ENCODE results near the gene BMPR2. TPM values are rescaled to one million over a fixed set of nuclear protein-coding genes. Genes with fewer than 3 reads are reported as not detected.

BMPR2 gene
- total and polyA plus RNA-seq, 7 donors = 3.9 to 43.2 (median 21.3) TPM

GRCh38 chr2:202337706-202338346, 38.3 kb upstream of the BMPR2 start:
- no peaks in the 10 kb centered on the region for H3K27me3 ChIP-seq (ENCODE audit: insufficient read depth in 3 of 3, low read length in 2 of 3)

GRCh38 chr2:202339071-202339870, 36.9 kb upstream of the BMPR2 start:
- intact Hi-C loops (cut with DNase I) = no loop called here
- WGBS, 3 donors = 66 to 90% (median 69%) methylated on average over 3 of the region's 3 CpGs
- no peak for TF ChIP-seq CTCF (IDR thresholded peaks at IDR 0.05)

More at GRCh38 chr2:202337706-202338346, 38.3 kb upstream of the BMPR2 start:
- H3K36me3 ChIP-seq (ENCODE audit: insufficient read depth in 1 of 2, low read depth in 1 of 2) = no peaks in the 10 kb centered on the region
- H3K4me3 ChIP-seq = no peak overlapping the region
- DNase-seq (no peak), ATAC-seq (no peak)
- TF ChIP-seq CTCF (IDR thresholded peaks at IDR 0.05) = no peak
- H3K27ac ChIP-seq = no peak overlapping the region
- intact Hi-C loops (cut with DNase I) = no loop called here
- WGBS, 3 donors = 73 to 76% (median 74%) methylated on average over 7 of the region's 7 CpGs
- H3K9me3 ChIP-seq = no peaks in the 10 kb centered on the region
- no peaks in the 10 kb centered on the region for H3K4me1 ChIP-seq

GRCh38 chr2:202344178-202344577, 31.9 kb upstream of the BMPR2 start:
- Histone ChIP-seq H3K4me1 (no peaks in the 10 kb centered on the region), H3K9me3 (no peaks in the 10 kb centered on the region), H3K27me3 (ENCODE audit: insufficient read depth in 3 of 3, low read length in 2 of 3) (no peaks in the 10 kb centered on the region), H3K27ac (no peak overlapping the region), H3K36me3 (ENCODE audit: insufficient read depth in 1 of 2, low read depth in 1 of 2) (no peaks in the 10 kb centered on the region), H3K4me3 (no peak overlapping the region)
- DNase-seq (no peak), ATAC-seq (no peak)
- 65 to 74% (median 71%) methylated on average over 1 of the region's 1 CpG for WGBS, 3 donors
- no peak for TF ChIP-seq CTCF (IDR thresholded peaks at IDR 0.05)
- intact Hi-C loops (cut with DNase I) = no loop called here

More at GRCh38 chr2:202339071-202339870, 36.9 kb upstream of the BMPR2 start:
- no peak overlapping the region for H3K4me3 ChIP-seq
- H3K27me3 ChIP-seq (ENCODE audit: insufficient read depth in 3 of 3, low read length in 2 of 3) = no peaks in the 10 kb centered on the region
- no peak for ATAC-seq
- DNase-seq = no peak
- H3K9me3 ChIP-seq = no peaks in the 10 kb centered on the region
- H3K36me3 ChIP-seq (ENCODE audit: insufficient read depth in 1 of 2, low read depth in 1 of 2) = no peaks in the 10 kb centered on the region
- H3K4me1 ChIP-seq = no peaks in the 10 kb centered on the region
- H3K27ac ChIP-seq = no peak overlapping the region

- H3K9me3 ChIP-seq = no peaks in the 10 kb centered on the region
- no peak overlapping the region for H3K4me3 ChIP-seq
- no peaks in the 10 kb centered on the region for H3K36me3 ChIP-seq (ENCODE audit: insufficient read depth in 1 of 2, low read depth in 1 of 2)
- DNase-seq (no peak), ATAC-seq (no peak)
- no peak for TF ChIP-seq CTCF (IDR thresholded peaks at IDR 0.05)
- no peaks in the 10 kb centered on the region for H3K4me1 ChIP-seq
- 94 to 97% (median 95%) methylated on average over 7 of the region's 7 CpGs for WGBS, 3 donors
- no peak overlapping the region for H3K27ac ChIP-seq
- intact Hi-C loops (cut with DNase I) = no loop called here
- H3K27me3 ChIP-seq (ENCODE audit: insufficient read depth in 3 of 3, low read length in 2 of 3) = no peaks in the 10 kb centered on the region
Observed at GRCh38 chr2:202346180-202346579, 29.9 kb upstream of the BMPR2 start.
